ENCODE results near the gene DOCK10.

Gene DOCK10

DNA sequence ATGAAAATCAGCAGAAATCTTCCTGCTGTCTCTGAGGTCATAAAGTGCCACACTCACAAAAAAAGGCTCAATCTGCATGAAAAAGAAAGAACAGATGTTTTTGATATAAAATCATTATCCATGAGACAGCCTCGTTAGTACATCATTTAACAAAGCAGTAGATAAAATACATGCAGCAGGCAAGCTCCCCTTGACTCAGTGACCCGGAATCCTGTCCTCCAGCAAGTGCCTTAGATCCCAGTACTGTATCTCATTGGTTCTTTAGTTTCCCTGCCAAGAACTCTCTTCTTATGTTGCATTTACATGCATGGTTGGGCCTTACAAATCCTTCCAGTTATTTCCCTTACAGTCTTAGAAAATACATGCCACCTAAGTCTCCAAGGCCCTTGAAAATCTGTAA, 177.3 kb downstream of the DOCK10 start:
- H3K27ac ChIP-seq (ENCODE audit: extremely low read depth, low read depth, low read length) = no peak overlapping the region

DNA sequence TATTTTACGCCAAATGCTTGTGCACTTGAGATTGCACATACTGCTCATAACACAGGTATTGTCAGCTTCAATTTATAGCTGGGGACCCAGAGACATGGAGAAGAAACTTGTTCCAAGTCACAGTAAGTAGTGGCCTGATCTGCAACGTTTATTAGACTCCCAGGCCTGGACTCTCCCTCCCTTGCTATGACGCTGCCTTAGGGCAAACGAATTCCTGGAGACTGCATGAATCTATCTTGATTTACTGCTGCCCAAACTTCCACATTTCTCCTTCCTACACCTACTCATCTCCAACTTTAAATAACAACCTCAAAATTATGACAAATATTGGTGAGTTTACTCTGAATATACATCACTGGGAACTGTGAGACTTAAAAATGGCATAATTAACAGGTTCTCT, 181.0 kb downstream of the DOCK10 start:
- no peak for TF ChIP-seq KLF8 (tag by site-specific recombination; IDR thresholded peaks at IDR 0.05)
- TF ChIP-seq, protein P1, sequence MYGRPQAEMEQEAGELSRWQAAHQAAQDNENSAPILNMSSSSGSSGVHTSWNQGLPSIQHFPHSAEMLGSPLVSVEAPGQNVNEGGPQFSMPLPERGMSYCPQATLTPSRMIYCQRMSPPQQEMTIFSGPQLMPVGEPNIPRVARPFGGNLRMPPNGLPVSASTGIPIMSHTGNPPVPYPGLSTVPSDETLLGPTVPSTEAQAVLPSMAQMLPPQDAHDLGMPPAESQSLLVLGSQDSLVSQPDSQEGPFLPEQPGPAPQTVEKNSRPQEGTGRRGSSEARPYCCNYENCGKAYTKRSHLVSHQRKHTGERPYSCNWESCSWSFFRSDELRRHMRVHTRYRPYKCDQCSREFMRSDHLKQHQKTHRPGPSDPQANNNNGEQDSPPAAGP (tag by site-specific recombination; IDR thresholded peaks at IDR 0.05) = no peak
- TF ChIP-seq, protein P2, sequence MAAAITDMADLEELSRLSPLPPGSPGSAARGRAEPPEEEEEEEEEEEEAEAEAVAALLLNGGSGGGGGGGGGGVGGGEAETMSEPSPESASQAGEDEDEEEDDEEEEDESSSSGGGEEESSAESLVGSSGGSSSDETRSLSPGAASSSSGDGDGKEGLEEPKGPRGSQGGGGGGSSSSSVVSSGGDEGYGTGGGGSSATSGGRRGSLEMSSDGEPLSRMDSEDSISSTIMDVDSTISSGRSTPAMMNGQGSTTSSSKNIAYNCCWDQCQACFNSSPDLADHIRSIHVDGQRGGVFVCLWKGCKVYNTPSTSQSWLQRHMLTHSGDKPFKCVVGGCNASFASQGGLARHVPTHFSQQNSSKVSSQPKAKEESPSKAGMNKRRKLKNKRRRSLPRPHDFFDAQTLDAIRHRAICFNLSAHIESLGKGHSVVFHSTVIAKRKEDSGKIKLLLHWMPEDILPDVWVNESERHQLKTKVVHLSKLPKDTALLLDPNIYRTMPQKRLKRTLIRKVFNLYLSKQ (tag by site-specific recombination; IDR thresholded peaks at IDR 0.05; ENCODE audit: borderline replicate concordance) = no peak
- TF ChIP-seq, protein P3, sequence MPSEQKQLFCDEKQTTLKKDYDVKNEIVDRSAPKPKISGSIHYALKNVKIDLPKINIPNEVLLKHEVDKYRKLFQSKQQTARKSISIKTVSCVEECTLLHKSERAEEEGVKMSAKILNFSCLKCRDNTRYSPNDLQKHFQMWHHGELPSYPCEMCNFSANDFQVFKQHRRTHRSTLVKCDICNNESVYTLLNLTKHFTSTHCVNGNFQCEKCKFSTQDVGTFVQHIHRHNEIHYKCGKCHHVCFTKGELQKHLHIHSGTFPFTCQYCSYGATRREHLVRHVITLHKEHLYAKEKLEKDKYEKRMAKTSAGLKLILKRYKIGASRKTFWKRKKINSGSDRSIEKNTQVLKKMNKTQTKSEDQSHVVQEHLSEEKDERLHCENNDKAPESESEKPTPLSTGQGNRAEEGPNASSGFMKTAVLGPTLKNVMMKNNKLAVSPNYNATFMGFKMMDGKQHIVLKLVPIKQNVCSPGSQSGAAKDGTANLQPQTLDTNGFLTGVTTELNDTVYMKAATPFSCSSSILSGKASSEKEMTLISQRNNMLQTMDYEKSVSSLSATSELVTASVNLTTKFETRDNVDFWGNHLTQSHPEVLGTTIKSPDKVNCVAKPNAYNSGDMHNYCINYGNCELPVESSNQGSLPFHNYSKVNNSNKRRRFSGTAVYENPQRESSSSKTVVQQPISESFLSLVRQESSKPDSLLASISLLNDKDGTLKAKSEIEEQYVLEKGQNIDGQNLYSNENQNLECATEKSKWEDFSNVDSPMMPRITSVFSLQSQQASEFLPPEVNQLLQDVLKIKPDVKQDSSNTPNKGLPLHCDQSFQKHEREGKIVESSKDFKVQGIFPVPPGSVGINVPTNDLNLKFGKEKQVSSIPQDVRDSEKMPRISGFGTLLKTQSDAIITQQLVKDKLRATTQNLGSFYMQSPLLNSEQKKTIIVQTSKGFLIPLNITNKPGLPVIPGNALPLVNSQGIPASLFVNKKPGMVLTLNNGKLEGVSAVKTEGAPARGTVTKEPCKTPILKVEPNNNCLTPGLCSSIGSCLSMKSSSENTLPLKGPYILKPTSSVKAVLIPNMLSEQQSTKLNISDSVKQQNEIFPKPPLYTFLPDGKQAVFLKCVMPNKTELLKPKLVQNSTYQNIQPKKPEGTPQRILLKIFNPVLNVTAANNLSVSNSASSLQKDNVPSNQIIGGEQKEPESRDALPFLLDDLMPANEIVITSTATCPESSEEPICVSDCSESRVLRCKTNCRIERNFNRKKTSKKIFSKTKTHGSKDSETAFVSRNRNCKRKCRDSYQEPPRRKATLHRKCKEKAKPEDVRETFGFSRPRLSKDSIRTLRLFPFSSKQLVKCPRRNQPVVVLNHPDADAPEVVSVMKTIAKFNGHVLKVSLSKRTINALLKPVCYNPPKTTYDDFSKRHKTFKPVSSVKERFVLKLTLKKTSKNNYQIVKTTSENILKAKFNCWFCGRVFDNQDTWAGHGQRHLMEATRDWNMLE (tag by site-specific recombination; conservative IDR thresholded peaks at IDR 0.05; ENCODE audit: low read depth) = no peak
- TF ChIP-seq ZBTB20 (tag by site-specific recombination; IDR thresholded peaks at IDR 0.05) = no peak
- no peak for TF ChIP-seq ZNF658 (tag by site-specific recombination; IDR thresholded peaks at IDR 0.05)
- no peak overlapping the region for H3K27ac ChIP-seq (ENCODE audit: extremely low read depth, low read depth, low read length)
- POLR2A ChIA-PET = no interaction called here

More for the DNA sequence above, 177.3 kb downstream of the DOCK10 start:
- ChIA-PET POLR2A (no interaction called here), CTCF (no interaction called here)
- H3K4me3 ChIP-seq (ENCODE audit: low read depth, low read length) = no peak overlapping the region
- no peak for TF ChIP-seq ZNF510 (tag by site-specific recombination; IDR thresholded peaks at IDR 0.05; ENCODE audit: insufficient replicate concordance)
- no peak for TF ChIP-seq ZNF623 (tag by site-specific recombination; IDR thresholded peaks at IDR 0.05)
- TF ChIP-seq, protein P4, sequence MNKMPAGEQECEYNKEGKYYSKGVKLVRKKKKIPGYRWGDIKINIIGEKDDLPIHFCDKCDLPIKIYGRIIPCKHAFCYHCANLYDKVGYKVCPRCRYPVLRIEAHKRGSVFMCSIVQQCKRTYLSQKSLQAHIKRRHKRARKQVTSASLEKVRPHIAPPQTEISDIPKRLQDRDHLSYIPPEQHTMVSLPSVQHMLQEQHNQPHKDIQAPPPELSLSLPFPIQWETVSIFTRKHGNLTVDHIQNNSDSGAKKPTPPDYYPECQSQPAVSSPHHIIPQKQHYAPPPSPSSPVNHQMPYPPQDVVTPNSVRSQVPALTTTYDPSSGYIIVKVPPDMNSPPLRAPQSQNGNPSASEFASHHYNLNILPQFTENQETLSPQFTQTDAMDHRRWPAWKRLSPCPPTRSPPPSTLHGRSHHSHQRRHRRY (tag by site-specific recombination; IDR thresholded peaks at IDR 0.05) = no peak
- no peak for TF ChIP-seq GLIS2 (tag by site-specific recombination; IDR thresholded peaks at IDR 0.05)
- no peak for TF ChIP-seq ZNF544 (tag by site-specific recombination; IDR thresholded peaks at IDR 0.05)
- no peaks in the 10 kb centered on the region for H3K36me3 ChIP-seq (ENCODE audit: control insufficient read depth in 2 of 2, insufficient read depth in 1 of 2, low read length in 2 of 2)
- no peaks in the 10 kb centered on the region for H3K9me3 ChIP-seq (ENCODE audit: control insufficient read depth, insufficient read depth, low read depth, low read length)
- H3K4me1 ChIP-seq (ENCODE audit: control insufficient read depth, insufficient read depth, low read length) = no peaks in the 10 kb centered on the region

DNA sequence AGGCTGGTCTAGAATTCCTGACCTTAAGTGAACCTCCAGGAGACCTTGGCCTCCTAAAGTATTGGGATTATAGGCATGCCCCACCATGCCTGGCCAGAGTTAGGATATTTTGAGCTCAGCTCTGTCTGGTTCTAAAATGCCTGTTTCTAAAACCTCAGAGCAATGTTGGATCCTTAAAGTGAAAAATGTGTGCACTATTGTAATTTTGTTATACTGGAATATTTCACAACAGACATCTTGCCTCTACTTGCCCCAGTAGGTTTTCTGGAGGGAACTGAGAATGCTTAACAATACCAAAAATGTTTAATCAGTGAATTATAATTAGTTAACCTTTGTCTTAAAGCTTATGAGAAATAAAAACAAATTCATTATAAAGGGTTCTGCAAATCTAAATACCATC, 181.5 kb downstream of the DOCK10 start:
- Histone ChIP-seq H3K36me3 (ENCODE audit: control insufficient read depth in 2 of 2, insufficient read depth in 1 of 2, low read length in 2 of 2) (no peaks in the 10 kb centered on the region), H3K4me1 (ENCODE audit: control insufficient read depth, insufficient read depth, low read length) (no peaks in the 10 kb centered on the region), H3K27ac (ENCODE audit: extremely low read depth, low read depth, low read length) (no peak overlapping the region), H3K9me3 (ENCODE audit: control insufficient read depth, insufficient read depth, low read depth, low read length) (no peaks in the 10 kb centered on the region), H3K4me3 (ENCODE audit: low read depth, low read length) (no peak overlapping the region)
- CTCF ChIA-PET = interaction anchor here (0.6 to 1.0 kb wide), 2 partner anchors 12 to 150 kb away, joined by 3 read pairs; no protein-coding TSS in a partner anchor
- POLR2A ChIA-PET = no interaction called here
- TF ChIP-seq ZNF292 (tag by site-specific recombination; IDR thresholded peaks at IDR 0.05; ENCODE audit: borderline replicate concordance, low read depth) = no peak
- TF ChIP-seq, protein P5, sequence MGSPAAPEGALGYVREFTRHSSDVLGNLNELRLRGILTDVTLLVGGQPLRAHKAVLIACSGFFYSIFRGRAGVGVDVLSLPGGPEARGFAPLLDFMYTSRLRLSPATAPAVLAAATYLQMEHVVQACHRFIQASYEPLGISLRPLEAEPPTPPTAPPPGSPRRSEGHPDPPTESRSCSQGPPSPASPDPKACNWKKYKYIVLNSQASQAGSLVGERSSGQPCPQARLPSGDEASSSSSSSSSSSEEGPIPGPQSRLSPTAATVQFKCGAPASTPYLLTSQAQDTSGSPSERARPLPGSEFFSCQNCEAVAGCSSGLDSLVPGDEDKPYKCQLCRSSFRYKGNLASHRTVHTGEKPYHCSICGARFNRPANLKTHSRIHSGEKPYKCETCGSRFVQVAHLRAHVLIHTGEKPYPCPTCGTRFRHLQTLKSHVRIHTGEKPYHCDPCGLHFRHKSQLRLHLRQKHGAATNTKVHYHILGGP (tag by site-specific recombination; IDR thresholded peaks at IDR 0.05) = no peak
- no peak for TF ChIP-seq ZNF785 (tag by site-specific recombination; IDR thresholded peaks at IDR 0.05)
- TF ChIP-seq ZBTB21 (tag by site-specific recombination; IDR thresholded peaks at IDR 0.05) = no peak
- no peak for TF ChIP-seq ZNF670 (tag by site-specific recombination; IDR thresholded peaks at IDR 0.05; ENCODE audit: low read depth)
- TF ChIP-seq, protein P6, sequence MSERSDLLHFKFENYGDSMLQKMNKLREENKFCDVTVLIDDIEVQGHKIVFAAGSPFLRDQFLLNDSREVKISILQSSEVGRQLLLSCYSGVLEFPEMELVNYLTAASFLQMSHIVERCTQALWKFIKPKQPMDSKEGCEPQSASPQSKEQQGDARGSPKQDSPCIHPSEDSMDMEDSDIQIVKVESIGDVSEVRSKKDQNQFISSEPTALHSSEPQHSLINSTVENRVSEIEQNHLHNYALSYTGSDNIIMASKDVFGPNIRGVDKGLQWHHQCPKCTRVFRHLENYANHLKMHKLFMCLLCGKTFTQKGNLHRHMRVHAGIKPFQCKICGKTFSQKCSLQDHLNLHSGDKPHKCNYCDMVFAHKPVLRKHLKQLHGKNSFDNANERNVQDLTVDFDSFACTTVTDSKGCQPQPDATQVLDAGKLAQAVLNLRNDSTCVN (tag by site-specific recombination; optimal IDR thresholded peaks at IDR 0.05) = no peak
- no peak for TF ChIP-seq ZNF10 (tag by site-specific recombination; IDR thresholded peaks at IDR 0.05)
- TF ChIP-seq ZNF354C (tag by site-specific recombination; IDR thresholded peaks at IDR 0.05; ENCODE audit: borderline replicate concordance, low read depth) = no peak
- TF ChIP-seq ZNF350 (tag by site-specific recombination; IDR thresholded peaks at IDR 0.05) = no peak

More for the DNA sequence above, 181.0 kb downstream of the DOCK10 start:
- Histone ChIP-seq H3K4me1 (ENCODE audit: control insufficient read depth, insufficient read depth, low read length) (no peaks in the 10 kb centered on the region), H3K4me3 (ENCODE audit: low read depth, low read length) (no peak overlapping the region), H3K9me3 (ENCODE audit: control insufficient read depth, insufficient read depth, low read depth, low read length) (no peaks in the 10 kb centered on the region), H3K36me3 (ENCODE audit: control insufficient read depth in 2 of 2, insufficient read depth in 1 of 2, low read length in 2 of 2) (no peaks in the 10 kb centered on the region)
- CTCF ChIA-PET = interaction anchor here (0.6 to 1.0 kb wide), 2 partner anchors 12 to 149 kb away, joined by 3 read pairs; no protein-coding TSS in a partner anchor
